Neural progenitor cell (in vitro differentiated cells): ENCODE results near the gene P2RY13. TPM values are rescaled to one million over a fixed set of nuclear protein-coding genes. Genes with fewer than 3 reads are reported as not detected.

Source experiments
- DNase-seq: peaks from one replicate; pipeline ENCODE4 v3.0.0-alpha.2; 2016; ENCODE audit warnings: low spot score
- H2AFZ ChIP-seq: fragments of 200-600 bp; sonication (generic); replicated peaks from 2 replicates; pipeline ENCODE4 v1.6.1; 2016; ENCODE audit warnings: antibody characterized with exemption
- H3F3A ChIP-seq: fragments of 200-600 bp; sonication (generic); 2 replicates; pipeline ENCODE4 v1.6.1; 2016; ENCODE audit warnings: antibody characterized with exemption, low read depth
- H3K27ac ChIP-seq: fragments of 200-600 bp; sonication (generic); 2 replicates; pipeline ENCODE4 v1.5.1; 2016; ENCODE audit warnings: mild to moderate bottlenecking
- H3K27me3 ChIP-seq: fragments of 200-600 bp; sonication (generic); 2 replicates; pipeline ENCODE4 v1.6.1; 2016; ENCODE audit warnings: mild to moderate bottlenecking, moderate library complexity
- H3K36me3 ChIP-seq: fragments of 200-600 bp; sonication (generic); 2 replicates; pipeline ENCODE4 v1.5.1; 2016
- H3K4me1 ChIP-seq: fragments of 200-600 bp; sonication (generic); 2 replicates; pipeline ENCODE4 v1.6.1; 2016; ENCODE audit warnings: mixed run types
- H3K4me2 ChIP-seq: fragments of 200-600 bp; sonication (generic); 2 replicates; pipeline ENCODE4 v1.6.1; 2016
- H3K4me3 ChIP-seq: fragments of 200-600 bp; sonication (generic); 2 replicates; pipeline ENCODE4 v1.5.1; 2016
- H3K79me2 ChIP-seq: fragments of 200-600 bp; sonication (generic); 2 replicates; pipeline ENCODE4 v1.6.1; 2016; ENCODE audit warnings: low read depth
- H3K9ac ChIP-seq: fragments of 200-600 bp; sonication (generic); 2 replicates; pipeline ENCODE4 v1.6.1; 2016
- H3K9me3 ChIP-seq: fragments of 200-600 bp; sonication (generic); 2 replicates; pipeline ENCODE4 v1.5.1; 2016; ENCODE audit warnings: low read depth
- H4K20me1 ChIP-seq: fragments of 200-600 bp; sonication (generic); 2 replicates; pipeline ENCODE4 v1.6.1; 2016; ENCODE audit warnings: low read depth
- H3K27ac Mint-ChIP-seq: 3 replicates; pipeline ENCODE4 v1.8.0; 2021; ENCODE audit warnings: mixed read lengths
- H3K27me3 Mint-ChIP-seq: 2 replicates; pipeline ENCODE4 v1.8.0; 2022; ENCODE audit warnings: low read depth, mild to moderate bottlenecking, inconsistent platforms, moderate library complexity, mixed read lengths; ENCODE audit not compliant: insufficient read depth
- H3K36me3 Mint-ChIP-seq: 3 replicates; pipeline ENCODE4 v1.8.0; 2021; ENCODE audit warnings: mixed read lengths
- H3K4me1 Mint-ChIP-seq: 3 replicates; pipeline ENCODE4 v1.8.0; 2021; ENCODE audit warnings: mixed read lengths
- H3K4me3 Mint-ChIP-seq: 3 replicates; pipeline ENCODE4 v1.8.0; 2021; ENCODE audit warnings: mild to moderate bottlenecking, moderate library complexity, mixed read lengths
- H3K9me3 Mint-ChIP-seq: 3 replicates; pipeline ENCODE4 v1.8.0; 2020; ENCODE audit warnings: mixed read lengths
- CTCF ChIP-seq: fragments of 200-600 bp; sonication (generic); IDR thresholded peaks from 2 replicates; pipeline ENCODE4 v1.5.1; 2017; ENCODE audit warnings: antibody characterized with exemption, mild to moderate bottlenecking
- EZH2 ChIP-seq: fragments of 200-600 bp; sonication (generic); IDR thresholded peaks from 2 replicates; pipeline ENCODE4 v1.6.1; 2017; ENCODE audit warnings: antibody characterized with exemption, mild to moderate bottlenecking, moderate library complexity
- EZH2phosphoT487 ChIP-seq: fragments of 200-600 bp; sonication (generic); IDR thresholded peaks from 2 replicates; pipeline ENCODE4 v1.6.1; 2017; ENCODE audit warnings: antibody characterized with exemption
- total RNA-seq: library from RNA; depleted of rRNA; stranded (reverse); fragments of >200 nt; gene quantifications from 2 replicates; pipeline ENCODE4 v1.2.3, GENCODE V29; 2015; ENCODE audit warnings: low replicate concordance

Gene P2RY13
- total RNA-seq, 1 donor from 2014 or later, result not detected

GRCh38 chr3:151371526-151371925, 42.2 kb upstream of the P2RY13 start:
- H3K9ac ChIP-seq, result no peak overlapping the region
- no peak for TF ChIP-seq EZH2phosphoT487
- no peak for TF ChIP-seq CTCF
- TF ChIP-seq EZH2, result no peak
- no peak overlapping the region for H3K27ac ChIP-seq
- H3K9me3 ChIP-seq, result no peaks in the 10 kb centered on the region
- H4K20me1 ChIP-seq, result no peaks in the 10 kb centered on the region
- Mint-ChIP-seq H3K4me1 (peaks cover under 1% of the 10 kb centered on the region), H3K36me3 (peaks cover 10% of the 10 kb centered on the region), H3K9me3 (no peaks in the 10 kb centered on the region), H3K4me3 (no peak overlapping the region), H3K27ac (no peak overlapping the region), H3K27me3 (no peaks in the 10 kb centered on the region)
- H3K4me1 ChIP-seq, result no peaks in the 10 kb centered on the region
- no peaks in the 10 kb centered on the region for H3K27me3 ChIP-seq
- H3F3A ChIP-seq, result no peaks in the 10 kb centered on the region
- no peak overlapping the region for H3K4me2 ChIP-seq
- H3K36me3 ChIP-seq, result no peaks in the 10 kb centered on the region
- no peak overlapping the region for H3K4me3 ChIP-seq
- no peak overlapping the region for H2AFZ ChIP-seq
- H3K79me2 ChIP-seq, result no peaks in the 10 kb centered on the region
- no peak for DNase-seq

- H3K4me1 Mint-ChIP-seq, result peaks cover 11% of the 10 kb centered on the region
- H3K4me1 ChIP-seq, result peaks cover 11% of the 10 kb centered on the region
- no peaks in the 10 kb centered on the region for H4K20me1 ChIP-seq
- no peaks in the 10 kb centered on the region for H3K36me3 ChIP-seq
- peaks cover 10% of the 10 kb centered on the region for H3K36me3 Mint-ChIP-seq
- no peak overlapping the region for H3K27ac Mint-ChIP-seq
- H3K9ac ChIP-seq, result no peak overlapping the region
- no peaks in the 10 kb centered on the region for H3K79me2 ChIP-seq
- H3K4me2 ChIP-seq, result no peak overlapping the region
- H3K9me3 ChIP-seq, result no peaks in the 10 kb centered on the region
- no peak for TF ChIP-seq EZH2phosphoT487
- DNase-seq, result no peak
- H3K4me3 ChIP-seq, result no peak overlapping the region
- H2AFZ ChIP-seq, result no peak overlapping the region
- H3K27me3 ChIP-seq, result no peaks in the 10 kb centered on the region
- no peaks in the 10 kb centered on the region for H3K27me3 Mint-ChIP-seq
- no peaks in the 10 kb centered on the region for H3F3A ChIP-seq
- H3K27ac ChIP-seq, result no peak overlapping the region
- no peak overlapping the region for H3K4me3 Mint-ChIP-seq
- H3K9me3 Mint-ChIP-seq, result no peaks in the 10 kb centered on the region
These were observed 38.1 kb upstream of the P2RY13 start for GRCh38 chr3:151367448-151367847.

- no peaks in the 10 kb centered on the region for H3K9me3 ChIP-seq
- H3K36me3 ChIP-seq, result no peaks in the 10 kb centered on the region
- H3K4me1 Mint-ChIP-seq, result peaks cover 11% of the 10 kb centered on the region
- H3K9ac ChIP-seq, result no peak overlapping the region
- no peak for DNase-seq
- no peaks in the 10 kb centered on the region for H3K79me2 ChIP-seq
- no peak overlapping the region for H3K4me2 ChIP-seq
- peaks cover 10% of the 10 kb centered on the region for H3K36me3 Mint-ChIP-seq
- peaks cover 11% of the 10 kb centered on the region for H3K4me1 ChIP-seq
- no peaks in the 10 kb centered on the region for H3K9me3 Mint-ChIP-seq
- H3K27ac ChIP-seq, result no peak overlapping the region
- no peaks in the 10 kb centered on the region for H3F3A ChIP-seq
- H3K4me3 ChIP-seq, result no peak overlapping the region
- no peaks in the 10 kb centered on the region for H3K27me3 ChIP-seq
- H3K27me3 Mint-ChIP-seq, result no peaks in the 10 kb centered on the region
- no peaks in the 10 kb centered on the region for H4K20me1 ChIP-seq
- no peak overlapping the region for H3K27ac Mint-ChIP-seq
- H3K4me3 Mint-ChIP-seq, result no peak overlapping the region
- no peak overlapping the region for H2AFZ ChIP-seq
- TF ChIP-seq EZH2 (no peak), CTCF (no peak), EZH2phosphoT487 (no peak)
These were observed 37.6 kb upstream of the P2RY13 start for GRCh38 chr3:151366993-151367392.

GRCh38 chr3:151362751-151363174, 33.4 kb upstream of the P2RY13 start:
- H3K27ac ChIP-seq, result no peak overlapping the region
- H3K9me3 Mint-ChIP-seq, result no peaks in the 10 kb centered on the region
- no peak overlapping the region for H3K4me3 ChIP-seq
- H3K4me2 ChIP-seq, result no peak overlapping the region
- H3K4me1 Mint-ChIP-seq, result peaks cover 11% of the 10 kb centered on the region
- TF ChIP-seq CTCF (no peak), EZH2 (no peak), EZH2phosphoT487 (no peak)
- no peak overlapping the region for H3K4me3 Mint-ChIP-seq
- no peaks in the 10 kb centered on the region for H3F3A ChIP-seq
- no peaks in the 10 kb centered on the region for H3K79me2 ChIP-seq
- H3K27me3 Mint-ChIP-seq, result no peaks in the 10 kb centered on the region
- H3K27me3 ChIP-seq, result no peaks in the 10 kb centered on the region
- H2AFZ ChIP-seq, result no peak overlapping the region
- H3K36me3 ChIP-seq, result peaks cover 4% of the 10 kb centered on the region
- H3K9me3 ChIP-seq, result no peaks in the 10 kb centered on the region
- H3K9ac ChIP-seq, result no peak overlapping the region
- H3K36me3 Mint-ChIP-seq, result peaks cover 4% of the 10 kb centered on the region
- H3K4me1 ChIP-seq, result peaks cover 14% of the 10 kb centered on the region
- no peak for DNase-seq
- H4K20me1 ChIP-seq, result no peaks in the 10 kb centered on the region
- no peak overlapping the region for H3K27ac Mint-ChIP-seq
